Measurements from ENCODE around the gene RBMS1. TPM values are rescaled to one million over a fixed set of nuclear protein-coding genes. Genes with fewer than 3 reads are reported as not detected.

Gene RBMS1
- total and polyA plus RNA-seq, 12 donors, result 22.6 to 77.7 (median 59.0) TPM

DNA sequence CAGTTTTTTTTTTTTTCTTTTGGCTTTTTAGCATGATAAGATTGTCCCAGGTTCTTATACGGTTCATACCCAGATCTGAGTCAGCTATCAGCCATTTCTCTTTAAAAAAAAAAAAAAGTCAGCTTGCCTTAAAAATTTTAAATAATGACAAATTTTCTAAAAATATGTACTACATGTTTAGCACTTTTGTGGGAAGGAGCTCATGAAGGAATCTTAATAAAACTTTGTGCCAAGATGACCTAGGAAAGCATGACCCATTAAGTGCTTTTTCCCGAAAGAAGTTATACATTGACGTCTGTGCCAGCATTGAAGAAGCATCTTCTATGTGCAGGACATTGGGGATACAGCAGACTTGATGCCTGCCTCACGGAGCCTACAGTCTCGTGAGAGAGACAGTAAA lies 4.5 kb upstream of the RBMS1 start:
- peaks cover 0 to 9% (median 0%) of the 10 kb centered on the region in 7 donors for H3K27me3 ChIP-seq
- H3K27ac ChIP-seq, result no peak overlapping the region
- no peaks in the 10 kb centered on the region for H3K36me3 ChIP-seq
- intact Hi-C loops (cut with DNase I), result loop anchor here in 6 of 10 donors (10.0 kb wide), 6 partner anchors 167 to 477 kb away; no protein-coding TSS in a partner anchor
- H3K4me1 ChIP-seq, result peaks cover 0 to 13% (median 4%) of the 10 kb centered on the region in 9 donors
- TF ChIP-seq, protein P1, sequence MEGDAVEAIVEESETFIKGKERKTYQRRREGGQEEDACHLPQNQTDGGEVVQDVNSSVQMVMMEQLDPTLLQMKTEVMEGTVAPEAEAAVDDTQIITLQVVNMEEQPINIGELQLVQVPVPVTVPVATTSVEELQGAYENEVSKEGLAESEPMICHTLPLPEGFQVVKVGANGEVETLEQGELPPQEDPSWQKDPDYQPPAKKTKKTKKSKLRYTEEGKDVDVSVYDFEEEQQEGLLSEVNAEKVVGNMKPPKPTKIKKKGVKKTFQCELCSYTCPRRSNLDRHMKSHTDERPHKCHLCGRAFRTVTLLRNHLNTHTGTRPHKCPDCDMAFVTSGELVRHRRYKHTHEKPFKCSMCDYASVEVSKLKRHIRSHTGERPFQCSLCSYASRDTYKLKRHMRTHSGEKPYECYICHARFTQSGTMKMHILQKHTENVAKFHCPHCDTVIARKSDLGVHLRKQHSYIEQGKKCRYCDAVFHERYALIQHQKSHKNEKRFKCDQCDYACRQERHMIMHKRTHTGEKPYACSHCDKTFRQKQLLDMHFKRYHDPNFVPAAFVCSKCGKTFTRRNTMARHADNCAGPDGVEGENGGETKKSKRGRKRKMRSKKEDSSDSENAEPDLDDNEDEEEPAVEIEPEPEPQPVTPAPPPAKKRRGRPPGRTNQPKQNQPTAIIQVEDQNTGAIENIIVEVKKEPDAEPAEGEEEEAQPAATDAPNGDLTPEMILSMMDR (IDR thresholded peaks at IDR 0.05), result no peak
- no peak for DNase-seq
- WGBS, 2 donors, result 87% methylated on average over 5 of the region's 5 CpGs
- H3K4me3 ChIP-seq, result no peak overlapping the region
- ATAC-seq, result no peak
- H3K9me3 ChIP-seq, result no peaks in the 10 kb centered on the region

DNA sequence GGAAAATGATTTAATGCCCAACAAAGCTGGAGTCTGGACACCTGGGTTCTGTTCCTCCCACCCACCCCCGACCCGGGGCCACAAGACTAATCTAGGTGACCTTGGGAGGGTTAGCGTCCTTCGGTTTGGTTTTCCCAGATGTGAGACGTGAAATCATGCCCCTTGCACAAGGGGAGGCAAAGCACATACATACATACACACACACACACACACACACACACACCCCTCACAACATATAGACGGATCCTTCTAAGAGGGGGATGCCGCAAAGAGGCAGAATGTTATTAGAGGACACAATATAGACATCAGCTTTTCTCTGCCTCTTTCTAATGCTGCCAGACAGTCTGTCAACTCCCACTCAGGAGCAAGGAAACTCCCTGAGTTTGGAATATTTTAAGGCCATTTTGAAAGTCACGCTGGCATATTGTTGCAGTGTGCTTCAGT lies 616 bp upstream of the RBMS1 start:
- Histone ChIP-seq H3K4me1 (peaks cover 0 to 36% (median 22%) of the 10 kb centered on the region in 9 donors), H3K4me3 (peak overlapping the region in 9 of 10 donors; percentile 73 to 92 (median 89)), H3K36me3 (no peaks in the 10 kb centered on the region), H3K27me3 (peaks cover 0 to 9% (median 0%) of the 10 kb centered on the region in 7 donors), H3K9me3 (no peaks in the 10 kb centered on the region), H3K27ac (peak overlapping the region; percentile 95 to 99 (median 97))
- intact Hi-C loops (cut with DNase I), result loop anchor here in 8 of 10 donors (5.0 to 10.0 kb wide), 14 partner anchors 62 to 481 kb away; no protein-coding TSS in a partner anchor
- ATAC-seq (peak in 7 of 8 donors; percentile 3 to 36 (median 17)), DNase-seq (no peak)
- WGBS, 2 donors, result 2 to 7% methylated on average over 8 of the region's 8 CpGs
- TF ChIP-seq, protein P1 (IDR thresholded peaks at IDR 0.05), result no peak

DNA sequence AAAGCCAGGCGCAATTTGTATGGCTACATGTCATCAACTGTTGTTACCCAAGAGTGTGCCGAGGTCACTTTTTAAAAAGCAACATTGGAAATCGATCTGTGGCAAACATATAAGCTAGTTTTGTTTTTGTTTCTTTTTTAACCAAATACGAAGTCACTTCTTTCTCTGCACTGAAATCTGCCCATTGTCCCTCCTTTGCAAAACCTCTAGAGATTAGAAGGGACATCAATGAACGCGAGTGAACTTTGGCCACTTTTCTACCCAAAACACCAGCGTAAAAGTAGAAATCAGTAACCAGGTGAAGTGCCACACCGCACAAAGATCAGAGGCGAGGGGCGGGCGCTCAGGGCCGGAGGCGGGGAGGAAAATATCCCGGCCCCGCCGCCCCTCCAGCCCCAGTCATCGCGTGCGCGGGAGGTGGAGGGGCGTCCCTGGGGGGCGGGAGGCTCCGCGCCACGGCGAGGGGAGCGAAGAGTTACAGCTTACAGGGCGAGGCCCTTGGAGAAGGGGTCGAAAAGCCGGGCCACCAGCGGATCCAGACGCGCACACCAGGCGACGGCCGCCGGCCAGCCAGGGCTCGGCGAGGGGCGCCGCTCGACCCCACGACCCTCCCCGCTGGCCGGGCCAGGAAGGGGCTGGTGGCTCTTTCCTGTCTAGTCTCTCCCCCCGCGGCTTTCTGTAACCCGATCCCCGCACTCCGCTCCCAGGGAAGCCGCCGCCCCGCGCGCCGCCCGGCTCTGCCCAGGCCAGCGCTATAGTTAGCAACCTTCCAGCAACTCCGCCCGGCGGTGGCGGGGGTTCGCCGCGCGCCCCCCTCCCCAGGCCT lies 993 bp downstream of the RBMS1 start:
- Histone ChIP-seq H3K27me3 (peaks cover 0 to 9% (median 0%) of the 10 kb centered on the region in 7 donors), H3K4me3 (peak overlapping the region; percentile 73 to 92 (median 88)), H3K36me3 (no peaks in the 10 kb centered on the region), H3K27ac (peak overlapping the region; percentile 95 to 99 (median 97)), H3K9me3 (no peaks in the 10 kb centered on the region), H3K4me1 (peaks cover 0 to 45% (median 29%) of the 10 kb centered on the region in 9 donors)
- TF ChIP-seq, protein P1 (IDR thresholded peaks at IDR 0.05), result no peak
- ATAC-seq (peak; percentile 85 to 93 (median 88)), DNase-seq (peak; percentile 81 to 82)
- WGBS, 2 donors, result 1% methylated on average over 63 to 66 of the region's 66 CpGs
- intact Hi-C loops (cut with DNase I), result loop anchor here in 8 of 10 donors (2.0 to 10.0 kb wide), 15 partner anchors 60 to 482 kb away; no protein-coding TSS in a partner anchor

DNA sequence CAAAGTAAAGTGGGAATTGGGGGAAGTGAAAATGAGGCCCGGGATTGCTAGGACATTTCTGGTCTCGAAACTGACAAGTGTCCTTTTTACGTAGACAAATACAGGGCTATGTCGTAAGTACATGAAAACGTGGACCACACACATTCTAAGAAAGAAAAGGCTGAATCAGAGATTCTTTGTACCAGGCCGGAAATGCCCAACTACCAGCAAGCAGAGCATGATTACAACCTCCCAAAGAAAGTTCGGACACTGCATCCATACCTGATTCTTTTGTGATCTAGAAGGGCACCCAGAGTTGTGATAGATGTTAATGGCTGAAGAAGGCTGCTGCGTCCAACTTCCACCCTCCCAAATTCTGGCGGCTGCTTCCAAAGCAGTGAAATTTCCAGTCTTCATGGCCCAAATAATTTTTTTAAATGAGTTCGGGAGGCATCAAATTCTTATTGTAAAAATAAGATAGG lies 1.7 kb downstream of the RBMS1 start:
- TF ChIP-seq, protein P1 (IDR thresholded peaks at IDR 0.05), result no peak
- Histone ChIP-seq H3K36me3 (no peaks in the 10 kb centered on the region), H3K4me3 (peak overlapping the region; percentile 73 to 92 (median 88)), H3K9me3 (no peaks in the 10 kb centered on the region), H3K27me3 (peaks cover 0 to 9% (median 0%) of the 10 kb centered on the region in 7 donors), H3K4me1 (peaks cover 0 to 52% (median 36%) of the 10 kb centered on the region in 9 donors), H3K27ac (peak overlapping the region; percentile 95 to 99 (median 97))
- 6% methylated on average over 10 of the region's 10 CpGs for WGBS, 2 donors
- DNase-seq, result no peak
- ATAC-seq, result peak in 3 of 8 donors; percentile 10 to 18 (median 12)
- intact Hi-C loops (cut with DNase I), result loop anchor here in 8 of 10 donors (2.0 to 10.0 kb wide), 15 partner anchors 60 to 483 kb away; no protein-coding TSS in a partner anchor
